B cell (primary cell): Measurements from ENCODE around the gene ETFB.

Source experiments
- CTCF ChIP-seq: fragments of 200-600 bp; IDR thresholded peaks from one replicate; pipeline ENCODE4 v1.8.0; 2022; ENCODE audit warnings: antibody characterized with exemption, mild to moderate bottlenecking
- EZH2 ChIP-seq: IDR thresholded peaks from 2 replicates; pipeline ENCODE4 v1.6.1; 2012; ENCODE audit warnings: borderline replicate concordance, low read depth, mild to moderate bottlenecking, moderate library complexity, low read length; ENCODE audit not compliant: insufficient read depth, poor library complexity, severe bottlenecking

- TF ChIP-seq CTCF (no peak), EZH2 (no peak)
These were observed 11.4 kb downstream of the ETFB start for GRCh38 chr19:51354742-51355148.
